HEK293T (cell line): ENCODE results near the gene RAD18.

Experiments used
- CTCF ChIA-PET: fragments of 350-600 bp; formaldehyde crosslinking; extraction: SDS; loops from one replicate; lab custom pipeline; 2021; ENCODE audit warnings: antibody characterized with exemption, inconsistent platforms; lab: Yijun Ruan, JAX
- POLR2A ChIA-PET: fragments of 350-600 bp; formaldehyde crosslinking; extraction: SDS; loops from one replicate; lab custom pipeline; 2020; ENCODE audit warnings: antibody characterized with exemption, inconsistent platforms; lab: Yijun Ruan, JAX
- DNase-seq: peaks from one replicate; pipeline ENCODE4 v3.0.0; 2012; ENCODE audit warnings: mixed read lengths; ENCODE audit errors: extremely low spot score
- ARNT ChIP-seq: fragments of 450-650 bp; IDR thresholded peaks from 2 replicates; pipeline ENCODE4 v1.6.1; 2017; ENCODE audit warnings: mild to moderate bottlenecking
- BHLHE40 ChIP-seq: fragments of 450-650 bp; IDR thresholded peaks from 2 replicates; pipeline ENCODE4 v1.6.1; 2016; ENCODE audit warnings: mild to moderate bottlenecking, moderate library complexity, borderline replicate concordance
- CTBP1 ChIP-seq: fragments of 450-650 bp; IDR thresholded peaks from 2 replicates; pipeline ENCODE4 v1.6.1; 2016; ENCODE audit warnings: borderline replicate concordance
- ELF4 ChIP-seq: fragments of 450-650 bp; IDR thresholded peaks from 2 replicates; pipeline ENCODE4 v1.6.1; 2017; ENCODE audit warnings: antibody characterized with exemption
- FOXA1 ChIP-seq: fragments of 450-650 bp; IDR thresholded peaks from 2 replicates; pipeline ENCODE4 v1.6.1; 2016; ENCODE audit warnings: mild to moderate bottlenecking
- FOXK2 ChIP-seq: fragments of 450-650 bp; IDR thresholded peaks from 2 replicates; pipeline ENCODE4 v1.6.1; 2016; ENCODE audit warnings: mild to moderate bottlenecking
- FOXM1 ChIP-seq: fragments of 450-650 bp; IDR thresholded peaks from 2 replicates; pipeline ENCODE4 v1.6.1; 2017; ENCODE audit warnings: mild to moderate bottlenecking, borderline replicate concordance
- HDGF ChIP-seq: fragments of 450-650 bp; IDR thresholded peaks from 2 replicates; pipeline ENCODE4 v1.6.1; 2017; ENCODE audit warnings: antibody characterized with exemption, borderline replicate concordance
- L3MBTL2 ChIP-seq: fragments of 450-650 bp; conservative IDR thresholded peaks from 2 replicates; pipeline ENCODE4 v1.6.1; 2016; ENCODE audit warnings: mild to moderate bottlenecking
- LEF1 ChIP-seq: fragments of 450-650 bp; IDR thresholded peaks from 2 replicates; pipeline ENCODE4 v1.6.1; 2017; ENCODE audit warnings: mild to moderate bottlenecking, borderline replicate concordance
- NFRKB ChIP-seq: fragments of 450-650 bp; IDR thresholded peaks from 2 replicates; pipeline ENCODE4 v1.6.1; 2016; ENCODE audit warnings: mild to moderate bottlenecking, moderate library complexity
- SP1 ChIP-seq: fragments of 450-650 bp; IDR thresholded peaks from 2 replicates; pipeline ENCODE4 v1.6.1; 2017
- SUZ12 ChIP-seq: fragments of 450-650 bp; IDR thresholded peaks from 2 replicates; pipeline ENCODE4 v1.6.1; 2016; ENCODE audit warnings: mild to moderate bottlenecking
- TARDBP ChIP-seq: fragments of 450-650 bp; IDR thresholded peaks from 2 replicates; pipeline ENCODE4 v1.6.1; 2016
- ZNF384 ChIP-seq: fragments of 450-650 bp; IDR thresholded peaks from 2 replicates; pipeline ENCODE4 v1.6.1; 2016
- TF ChIP-seq, protein P1 (sequence below): fragments of 450-650 bp; IDR thresholded peaks from 2 replicates; pipeline ENCODE4 v1.6.1; 2016

Gene RAD18

DNA sequence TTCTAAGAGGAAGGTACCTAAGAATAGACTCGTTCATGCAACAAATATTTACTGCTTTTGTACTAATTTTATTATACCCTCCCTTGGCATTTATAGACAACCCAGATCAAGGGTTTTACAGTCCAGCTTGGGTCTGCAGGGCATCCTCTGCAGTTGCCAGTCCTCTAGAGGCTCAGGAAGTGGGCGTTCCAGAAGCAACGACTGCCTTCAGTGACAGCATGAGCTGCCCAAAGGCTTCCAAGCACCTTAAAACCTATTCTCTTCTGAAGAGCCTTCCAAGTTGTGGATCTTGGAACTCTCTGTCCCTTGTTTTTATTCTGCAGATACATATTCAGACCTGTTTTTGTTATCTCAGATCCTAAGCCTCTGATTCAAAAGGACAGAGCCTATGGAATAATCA lies 95.6 kb downstream of the RAD18 start:
- DNase-seq: no peak
- TF ChIP-seq FOXA1 (no peak), SUZ12 (no peak)
- ChIA-PET POLR2A (no interaction called here), CTCF (no interaction called here)

DNA sequence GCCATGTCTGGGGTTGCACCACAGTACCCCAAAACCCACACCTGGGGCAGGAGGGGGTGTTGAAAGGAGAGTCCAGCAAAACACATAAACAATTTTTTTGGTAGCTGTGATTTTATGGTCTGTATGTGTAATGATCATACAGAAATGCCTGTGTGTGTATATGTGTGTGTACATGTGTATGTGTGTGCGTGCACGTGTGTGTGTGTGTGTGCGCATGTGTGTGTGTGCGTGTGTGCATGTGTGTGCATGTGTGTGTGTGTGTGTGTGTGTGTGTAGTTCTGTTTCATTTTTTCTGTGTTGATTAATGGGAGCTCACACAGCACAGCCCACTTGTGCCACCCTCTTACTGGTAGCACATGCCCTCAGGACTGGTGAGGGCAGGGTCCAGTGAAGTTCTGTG lies 97.6 kb downstream of the RAD18 start:
- no peak for TF ChIP-seq ARNT
- TF ChIP-seq HDGF: no peak
- no peak for TF ChIP-seq FOXK2
- DNase-seq: no peak
- POLR2A ChIA-PET: no interaction called here
- CTCF ChIA-PET: no interaction called here

DNA sequence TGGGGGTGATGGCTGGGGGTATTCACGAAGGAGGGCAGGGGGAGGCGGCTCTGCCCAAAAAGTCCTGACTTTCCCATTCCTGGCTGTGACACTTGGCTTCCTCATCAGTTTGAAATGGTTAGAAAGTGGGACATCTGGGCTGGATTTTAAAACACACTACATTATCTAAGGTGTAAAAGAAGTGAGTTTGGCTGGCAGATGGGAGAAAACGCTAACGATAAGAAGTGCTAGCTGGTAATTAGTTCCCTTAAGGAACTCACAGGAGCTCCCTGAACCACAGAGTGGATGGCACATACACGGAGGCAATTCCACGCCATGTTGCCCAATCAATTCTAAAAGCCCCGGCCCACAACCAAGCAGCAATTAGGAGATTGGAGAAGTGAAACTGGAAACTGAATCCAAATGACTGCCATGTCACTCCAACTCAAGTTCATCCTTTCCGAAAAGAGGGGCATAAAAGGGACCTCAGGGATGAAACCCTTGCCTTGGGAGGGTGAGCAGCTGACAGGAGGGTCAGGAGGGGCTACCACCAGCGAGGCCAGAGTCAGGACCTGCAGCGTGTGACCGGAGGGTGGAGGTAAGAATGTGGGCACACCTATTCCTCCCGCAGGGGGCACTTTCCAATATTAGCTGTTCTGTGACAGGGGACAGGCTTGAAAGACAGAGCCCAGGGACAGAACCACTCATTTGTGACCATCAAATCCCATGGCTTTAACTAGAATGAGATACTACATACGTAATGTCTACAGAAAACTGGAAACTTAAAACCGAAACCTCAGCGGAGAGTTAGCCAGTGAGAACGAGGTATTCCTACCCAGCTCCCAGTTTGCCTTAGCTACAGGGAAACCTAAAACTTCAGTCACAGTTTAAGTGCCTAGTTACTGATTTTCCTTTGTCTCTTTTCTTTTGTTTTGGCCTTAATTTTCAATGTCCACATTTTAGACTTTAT lies 98.6 kb downstream of the RAD18 start:
- POLR2A ChIA-PET: no interaction called here

DNA sequence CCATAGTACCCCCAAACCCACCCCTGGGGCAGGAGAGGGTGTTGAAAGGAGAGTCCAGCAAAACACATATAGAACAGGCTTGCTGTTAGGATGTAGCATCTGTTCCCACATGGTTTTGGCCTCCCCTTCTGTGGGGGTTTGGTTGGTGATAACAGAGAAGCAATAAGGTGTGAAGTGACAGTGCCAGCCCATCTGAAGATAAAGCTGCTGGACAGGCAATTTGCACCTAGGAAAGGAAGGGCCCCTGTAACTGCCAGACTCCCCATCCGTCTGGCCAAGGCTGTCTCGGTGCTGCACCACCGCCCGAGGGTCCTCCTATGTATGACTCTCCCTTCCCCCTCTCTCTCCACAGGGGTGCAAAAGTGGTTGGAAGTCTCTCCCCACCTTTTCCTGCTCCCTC lies 99.4 kb downstream of the RAD18 start:
- DNase-seq: no peak
- ChIA-PET POLR2A (no interaction called here), CTCF (no interaction called here)
- TF ChIP-seq TARDBP (no peak), SUZ12 (no peak), LEF1 (no peak), CTBP1 (no peak), L3MBTL2 (no peak), ZNF384 (no peak), FOXK2 (no peak), ARNT (no peak), SP1 (no peak), NFRKB (no peak), FOXA1 (no peak), FOXM1 (no peak), ELF4 (no peak), HDGF (no peak), BHLHE40 (no peak)
- TF ChIP-seq, protein P1, sequence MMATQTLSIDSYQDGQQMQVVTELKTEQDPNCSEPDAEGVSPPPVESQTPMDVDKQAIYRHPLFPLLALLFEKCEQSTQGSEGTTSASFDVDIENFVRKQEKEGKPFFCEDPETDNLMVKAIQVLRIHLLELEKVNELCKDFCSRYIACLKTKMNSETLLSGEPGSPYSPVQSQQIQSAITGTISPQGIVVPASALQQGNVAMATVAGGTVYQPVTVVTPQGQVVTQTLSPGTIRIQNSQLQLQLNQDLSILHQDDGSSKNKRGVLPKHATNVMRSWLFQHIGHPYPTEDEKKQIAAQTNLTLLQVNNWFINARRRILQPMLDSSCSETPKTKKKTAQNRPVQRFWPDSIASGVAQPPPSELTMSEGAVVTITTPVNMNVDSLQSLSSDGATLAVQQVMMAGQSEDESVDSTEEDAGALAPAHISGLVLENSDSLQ: no peak

More for the DNA sequence above, 98.6 kb downstream of the RAD18 start:
- TF ChIP-seq SP1 (no peak), L3MBTL2 (no peak), CTBP1 (no peak), FOXA1 (no peak), ZNF384 (no peak), BHLHE40 (no peak), FOXK2 (no peak), NFRKB (no peak), FOXM1 (no peak), TARDBP (no peak), LEF1 (no peak), ARNT (no peak), SUZ12 (no peak), HDGF (no peak), ELF4 (no peak)
- TF ChIP-seq, protein P1: no peak
- CTCF ChIA-PET: no interaction called here
- no peak for DNase-seq

DNA sequence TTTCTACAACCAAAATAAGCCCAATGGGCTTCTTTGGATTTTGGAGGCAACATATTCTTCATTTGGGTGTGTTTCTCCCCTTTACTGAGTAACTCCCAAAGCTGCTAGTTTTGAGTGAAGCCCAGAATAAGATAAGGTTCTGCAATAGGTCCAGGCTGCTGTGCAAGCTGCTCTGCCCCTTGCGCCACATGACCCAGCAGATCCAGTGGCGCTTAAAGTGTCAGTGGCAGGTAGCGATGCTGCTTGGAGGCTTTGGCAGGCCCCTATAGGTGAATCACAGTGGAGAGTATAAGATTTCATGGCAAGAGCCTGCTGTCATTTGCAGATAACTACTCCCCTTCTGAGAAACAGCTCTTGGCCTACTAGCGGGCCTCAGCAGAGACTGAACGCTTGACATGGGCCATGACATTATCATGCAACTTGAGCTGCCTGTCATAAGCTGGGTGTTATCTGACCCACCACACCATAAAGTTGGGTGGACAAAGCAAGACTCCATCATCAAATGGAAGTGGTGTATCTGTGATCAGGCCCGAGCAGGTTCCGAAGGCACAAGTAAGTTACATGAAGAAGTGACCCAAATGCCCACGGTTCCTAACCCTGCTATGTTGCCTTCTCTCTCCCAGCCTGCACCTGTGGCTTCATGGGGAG lies 105.4 kb downstream of the RAD18 start:
- no peak for TF ChIP-seq NFRKB
- no peak for TF ChIP-seq CTBP1
- TF ChIP-seq BHLHE40: no peak
- no peak for TF ChIP-seq TARDBP
- no peak for TF ChIP-seq FOXM1
- no peak for TF ChIP-seq ZNF384
- TF ChIP-seq ELF4: no peak
- TF ChIP-seq HDGF: no peak
- TF ChIP-seq ARNT: no peak
- TF ChIP-seq SP1: no peak
- TF ChIP-seq FOXK2: no peak
- TF ChIP-seq, protein P1: no peak
- no peak for TF ChIP-seq L3MBTL2
- TF ChIP-seq SUZ12: no peak
- TF ChIP-seq FOXA1: no peak
- no peak for TF ChIP-seq LEF1
- CTCF ChIA-PET: no interaction called here
- no peak for DNase-seq
- POLR2A ChIA-PET: no interaction called here

DNA sequence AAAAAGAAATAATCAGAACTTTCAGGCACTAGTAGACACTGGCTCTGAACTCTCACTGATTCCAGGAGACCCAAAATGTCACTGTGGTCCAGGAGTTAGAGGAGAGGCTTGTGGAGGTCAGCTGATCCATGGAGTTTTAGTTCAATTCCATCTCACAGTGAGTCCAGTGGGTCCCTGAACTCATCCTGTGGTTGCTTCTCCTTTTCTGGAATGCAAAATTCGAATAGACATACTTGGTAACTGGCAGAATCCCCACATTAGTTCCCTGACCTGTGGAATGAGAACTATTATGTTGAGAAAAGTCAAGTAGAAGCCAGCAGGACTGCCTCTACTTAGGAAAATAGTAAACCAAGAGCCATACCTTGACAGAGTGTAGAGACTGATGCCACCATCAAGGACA lies 106.6 kb downstream of the RAD18 start:
- TF ChIP-seq LEF1: no peak
- no peak for TF ChIP-seq ELF4
- TF ChIP-seq FOXM1: no peak
- TF ChIP-seq BHLHE40: no peak
- no peak for TF ChIP-seq SP1
- DNase-seq: no peak
- POLR2A ChIA-PET: no interaction called here
- CTCF ChIA-PET: interaction anchor here (0.6 kb wide), 1 partner anchor 10 kb away, joined by 3 read pairs; no protein-coding TSS in a partner anchor
